IMR-90 (cell line): ENCODE results near the gene GDF9. TPM values are rescaled to one million over a fixed set of nuclear protein-coding genes. Genes with fewer than 3 reads are reported as not detected.

ENCODE experiments used
- ATAC-seq: fragments of 200-7000 bp; cut with Tn5 transposase; 2 replicates; pipeline ENCODE4 v1.9.1; 2020; ENCODE audit warnings: low read depth, mild to moderate bottlenecking, moderate library complexity
- BruUV-seq: library from RNA; stranded (reverse); fragments of 400-500 nt; replicated peaks from 2 replicates; lab custom pipeline; 2021; lab: Mats Ljungman, UMichigan
- CTCF ChIA-PET: fragments of 300-600 bp; formaldehyde crosslinking; extraction: SDS; loops from one replicate; lab custom pipeline; 2021; ENCODE audit warnings: antibody characterized with exemption; lab: Yijun Ruan, JAX
- POLR2A ChIA-PET: fragments of 300-600 bp; sonication (Branson Sonifier 250); formaldehyde crosslinking; loops from one replicate; lab custom pipeline; 2022; ENCODE audit warnings: antibody characterized with exemption; ENCODE audit not compliant: unreplicated experiment; lab: Charles Lee
- DNase-seq: peaks from one replicate; pipeline ENCODE4 v3.0.0; 2013
- H2AFZ ChIP-seq: replicated peaks from 2 replicates; pipeline ENCODE3; 2013; ENCODE audit warnings: low read length, mild to moderate bottlenecking; ENCODE audit not compliant: poor library complexity
- H2AK5ac ChIP-seq: 2 replicates; pipeline ENCODE4 v1.6.1; 2013; ENCODE audit warnings: low read depth, low read length, inconsistent platforms
- H2AK9ac ChIP-seq: replicated peaks from 2 replicates; pipeline ENCODE3; 2013; ENCODE audit warnings: mild to moderate bottlenecking, low read depth, low read length, moderate library complexity; ENCODE audit not compliant: poor library complexity
- H2BK120ac ChIP-seq: 2 replicates; pipeline ENCODE4 v1.6.1; 2013; ENCODE audit warnings: low read depth, low read length, inconsistent platforms
- H2BK15ac ChIP-seq: 3 replicates; pipeline ENCODE4 v1.6.1; 2013; ENCODE audit warnings: low read depth, low read length, inconsistent platforms
- H2BK20ac ChIP-seq: 2 replicates; pipeline ENCODE4 v1.6.1; 2013; ENCODE audit warnings: low read depth, mild to moderate bottlenecking, inconsistent platforms, low read length, moderate library complexity
- H2BK5ac ChIP-seq: 2 replicates; pipeline ENCODE4 v1.6.1; 2013; ENCODE audit warnings: mild to moderate bottlenecking, low read depth, low read length, inconsistent platforms; ENCODE audit not compliant: poor library complexity, severe bottlenecking
- H3K14ac ChIP-seq: replicated peaks from 2 replicates; pipeline ENCODE4 v1.6.1; 2013; ENCODE audit warnings: low read depth, low read length, inconsistent platforms
- H3K18ac ChIP-seq: 2 replicates; pipeline ENCODE4 v1.6.1; 2013; ENCODE audit warnings: low read depth, low read length, control low read depth
- H3K23ac ChIP-seq: 2 replicates; pipeline ENCODE4 v1.6.1; 2013; ENCODE audit warnings: low read depth, low read length, inconsistent platforms
- H3K27ac ChIP-seq: 2 replicates; pipeline ENCODE4 v1.5.1; 2013; ENCODE audit warnings: mild to moderate bottlenecking, control low read depth, low read length; ENCODE audit not compliant: insufficient read depth
- H3K27me3 ChIP-seq: 2 replicates; pipeline ENCODE4 v1.6.1; 2013; ENCODE audit warnings: low read length; ENCODE audit not compliant: control insufficient read depth, insufficient read depth
- H3K36me3 ChIP-seq: 2 replicates; pipeline ENCODE4 v1.6.1; 2013; ENCODE audit warnings: low read length, mixed read lengths; ENCODE audit not compliant: control insufficient read depth, insufficient read depth
- H3K4ac ChIP-seq: 2 replicates; pipeline ENCODE4 v1.6.1; 2013; ENCODE audit warnings: low read depth, low read length, inconsistent platforms
- H3K4me1 ChIP-seq: 2 replicates; pipeline ENCODE4 v1.6.1; 2013; ENCODE audit warnings: low read length, mixed read lengths; ENCODE audit not compliant: control insufficient read depth, insufficient read depth
- H3K4me2 ChIP-seq: 2 replicates; pipeline ENCODE4 v1.6.1; 2013; ENCODE audit warnings: low read depth, mild to moderate bottlenecking, control low read depth, low read length, moderate library complexity
- H3K4me3 ChIP-seq: 2 replicates; pipeline ENCODE4 v1.5.1; 2013; ENCODE audit warnings: low read depth, mild to moderate bottlenecking, control low read depth, low read length, moderate library complexity; ENCODE audit not compliant: insufficient read depth
- H3K56ac ChIP-seq: 2 replicates; pipeline ENCODE4 v1.6.1; 2013; ENCODE audit warnings: low read length, inconsistent platforms; ENCODE audit not compliant: insufficient read depth; ENCODE audit errors: extremely low read depth
- H3K79me1 ChIP-seq, 2 experiments: 2 replicates each; pipeline ENCODE4 v1.6.1; 2013; ENCODE audit warnings: low read length in 2 of 2, inconsistent platforms in 1 of 2, low read depth in 1 of 2
- H3K9ac ChIP-seq: 2 replicates; pipeline ENCODE4 v1.6.1; 2013; ENCODE audit warnings: low read depth, low read length, control low read depth
- H3K9me1 ChIP-seq: 2 replicates; pipeline ENCODE4 v1.6.1; 2013; ENCODE audit warnings: low read length, inconsistent platforms; ENCODE audit not compliant: insufficient read depth
- H3K9me3 ChIP-seq: 2 replicates; pipeline ENCODE4 v1.6.1; 2013; ENCODE audit warnings: low read length; ENCODE audit not compliant: control insufficient read depth, insufficient read depth
- H4K20me1 ChIP-seq: 2 replicates; pipeline ENCODE4 v1.6.1; 2013; ENCODE audit warnings: low read length, inconsistent platforms; ENCODE audit not compliant: insufficient read depth
- H4K5ac ChIP-seq: 2 replicates; pipeline ENCODE4 v1.6.1; 2013; ENCODE audit warnings: mild to moderate bottlenecking, low read depth, low read length, control low read depth
- H4K8ac ChIP-seq, 2 experiments: 2 replicates each; pipeline ENCODE4 v1.6.1; 2013; ENCODE audit warnings: low read depth in 2 of 2, low read length in 2 of 2, control low read depth in 1 of 2, inconsistent platforms in 1 of 2
- H4K91ac ChIP-seq: 2 replicates; pipeline ENCODE4 v1.6.1; 2013; ENCODE audit warnings: low read depth, low read length, inconsistent platforms; ENCODE audit not compliant: insufficient read depth
- MXI1 ChIP-seq: IDR thresholded peaks from 2 replicates; pipeline ENCODE4 v1.6.1; 2012; ENCODE audit warnings: low read depth, mild to moderate bottlenecking, low read length, moderate library complexity, borderline replicate concordance
- SMC3 ChIP-seq: fragments of 150-350 bp; IDR thresholded peaks from 2 replicates; pipeline ENCODE4 v1.6.1; 2016; ENCODE audit warnings: low read depth, mild to moderate bottlenecking, antibody characterized with exemption, low read length, moderate library complexity
- USF2 ChIP-seq: fragments of 150-350 bp; IDR thresholded peaks from 2 replicates; pipeline ENCODE4 v1.6.1; 2017; ENCODE audit warnings: mild to moderate bottlenecking, antibody characterized with exemption, low read length, low read depth
- WGBS, 2 experiments: methylation state at CpG; one replicate each; pipeline versions ENCODE4 v1.1.5 to v1.1.7; 2013; ENCODE audit warnings: missing lambda C conversion rate in 2 of 2; ENCODE audit not compliant: insufficient read length in 1 of 2; ENCODE audit errors: extremely low coverage in 2 of 2; 5-methylcytosine and 5-hydroxymethylcytosine counted together
- dilution Hi-C: fragments of 300-500 bp; cut with HindIII; formaldehyde crosslinking; loops from one replicate; pipeline ENCODE4 v1.14.3; 2018; ENCODE audit warnings: low sequenced_read_pairs; ENCODE audit not compliant: unreplicated experiment
- in situ Hi-C: fragments of 300-500 bp; cut with MboI; formaldehyde crosslinking; loops from 3 replicates; pipeline ENCODE4 v1.14.3; 2019; ENCODE audit warnings: low sequenced_read_pairs, inconsistent platforms, mixed read lengths
- intact Hi-C: fragments of 100-400 bp; cut with micrococcal nuclease; formaldehyde crosslinking; loops from 2 replicates; pipeline ENCODE4 v1.10.0; 2022
- polyA plus RNA-seq, 3 experiments: library from polyadenylated mRNA; depleted of rRNA; stranded (reverse); fragments of >200 nt; gene quantifications; 2 replicates each; pipeline ENCODE4 v1.2.3, GENCODE V29; 2012; ENCODE audit warnings: low replicate concordance in 1 of 3
- total RNA-seq: library from RNA; depleted of rRNA; stranded (reverse); fragments of >200 nt; gene quantifications from 2 replicates; pipeline ENCODE4 v1.2.3, GENCODE V29; 2012

The GDF9 gene
- total and polyA plus RNA-seq, 2 of the 4 experiments (the other 2 are of a cell fraction): 0.18 to 0.21 TPM

GRCh38 chr5:132905938-132906337 lies 39.7 kb upstream of the GDF9 start:
- in situ Hi-C loops (no loop called here), dilution Hi-C loops (no loop called here), intact Hi-C loops (no loop called here)
- H4K8ac ChIP-seq: no peak overlapping the region
- ChIA-PET POLR2A (no interaction called here), CTCF (no interaction called here)
- H3K4me2 ChIP-seq: no peak overlapping the region
- H2BK15ac ChIP-seq: no peak overlapping the region
- BruUV-seq: no TSS peak
- no peak overlapping the region for H2AFZ ChIP-seq
- no peak overlapping the region for H2AK9ac ChIP-seq
- DNase-seq: peak; percentile 50
- no peak overlapping the region for H3K56ac ChIP-seq
- H3K27me3 ChIP-seq: no peaks in the 10 kb centered on the region
- no peak overlapping the region for H3K4ac ChIP-seq
- no peak overlapping the region for H3K27ac ChIP-seq
- no CpG with 5 or more reads among the region's 2 CpGs for WGBS, 2 experiments
- H3K9ac ChIP-seq: no peak overlapping the region
- H3K79me1 ChIP-seq: peaks cover 28 to 61% of the 10 kb centered on the region in 2 experiments
- peak; percentile 68 for ATAC-seq
- H2BK120ac ChIP-seq: no peak overlapping the region
- no peaks in the 10 kb centered on the region for H3K4me1 ChIP-seq
- H3K4me3 ChIP-seq: no peak overlapping the region
- H3K9me1 ChIP-seq: peaks cover 2% of the 10 kb centered on the region; the same call in 1 of the 2 replicates
- H2AK5ac ChIP-seq: no peak overlapping the region
- H3K14ac ChIP-seq: no peak overlapping the region
- no peaks in the 10 kb centered on the region for H3K9me3 ChIP-seq
- peaks cover 48% of the 10 kb centered on the region for H4K20me1 ChIP-seq
- no peak overlapping the region for H2BK5ac ChIP-seq
- H4K5ac ChIP-seq: no peak overlapping the region
- H3K23ac ChIP-seq: no peak overlapping the region
- TF ChIP-seq USF2: peak; percentile 31; the same call in 1 of the 2 replicates
- TF ChIP-seq MXI1: no peak
- no peak for TF ChIP-seq SMC3
- no peak overlapping the region for H2BK20ac ChIP-seq
- no peak overlapping the region for H4K91ac ChIP-seq
- no peak overlapping the region for H3K18ac ChIP-seq
- H3K36me3 ChIP-seq: peaks cover 11% of the 10 kb centered on the region
